ENCODE measurements around the gene RRP12. TPM values are rescaled to one million over a fixed set of nuclear protein-coding genes. Genes with fewer than 3 reads are reported as not detected.
"Not testable (repeated sequence)": the region's sequence is repeated elsewhere in the genome, so short reads cannot be mapped to it uniquely, and the experiment has no call there.

Gene RRP12
- polyA plus RNA-seq, 1 donor from 2014 or later: 9.7 TPM

DNA sequence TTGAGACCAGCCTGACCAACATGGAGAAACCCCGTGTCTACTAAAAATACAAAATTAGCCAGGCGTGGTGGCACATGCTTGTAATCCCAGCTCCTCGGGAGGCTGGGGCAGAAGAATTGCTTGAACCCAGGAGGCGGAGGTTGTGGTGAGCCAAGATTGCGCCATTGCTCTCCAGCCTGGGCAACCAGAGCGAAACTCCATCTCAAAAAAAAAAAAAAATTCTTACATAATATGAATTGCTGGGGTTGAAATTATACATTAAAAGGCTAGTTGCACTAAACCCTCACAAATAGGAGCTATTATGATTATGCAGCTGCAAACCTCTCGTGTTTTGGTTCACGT, 22.6 kb upstream of the RRP12 start:
- H3K9me2 ChIP-seq (ENCODE audit: insufficient read depth, low read length); H3K36me3 ChIP-seq (ENCODE audit: insufficient read depth, low read length); H3K4me3 ChIP-seq (ENCODE audit: low read length); H3K27me3 ChIP-seq (ENCODE audit: insufficient read depth, low read depth, low read length); H3K4me2 ChIP-seq (ENCODE audit: low read length); H3K9ac ChIP-seq (ENCODE audit: low read length); H4K20me1 ChIP-seq (ENCODE audit: insufficient read depth); H3K9me3 ChIP-seq (ENCODE audit: low read length); H3K27ac ChIP-seq (ENCODE audit: low read length); H2AFZ ChIP-seq (ENCODE audit: low read depth, low read length); H3F3A ChIP-seq (ENCODE audit: insufficient read depth, low read length, poor library complexity, severe bottlenecking): not testable (repeated sequence)
- H3K79me2 ChIP-seq (replicated peaks; ENCODE audit: insufficient read depth, low read length): peaks cover 19% of the 10 kb centered on the region

DNA sequence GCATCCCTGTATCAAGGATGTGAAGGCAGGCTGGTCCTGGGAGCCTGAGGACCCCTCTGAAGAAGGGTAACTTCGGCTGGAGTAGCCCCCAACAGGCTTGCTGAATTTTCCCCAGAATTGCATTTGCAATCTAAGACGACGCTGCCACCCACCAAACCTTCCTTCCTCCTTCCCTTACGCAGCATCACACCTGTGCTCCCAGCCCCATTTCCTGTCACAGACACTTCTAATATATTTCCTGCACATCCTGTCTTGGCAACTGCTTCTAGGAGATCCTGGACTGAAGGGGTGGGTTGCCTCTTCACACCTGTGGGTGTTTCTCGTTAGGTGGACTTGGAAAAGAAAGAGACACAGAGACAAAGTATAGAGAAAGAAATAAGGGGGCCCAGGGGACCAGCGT, 15.4 kb upstream of the RRP12 start:
- Histone ChIP-seq H3K79me2 (replicated peaks; ENCODE audit: insufficient read depth, low read length) (no peaks in the 10 kb centered on the region), H3K36me3 (ENCODE audit: insufficient read depth, low read length) (no peaks in the 10 kb centered on the region), H3K27ac (ENCODE audit: low read length) (no peak overlapping the region), H3K9me2 (ENCODE audit: insufficient read depth, low read length) (no peaks in the 10 kb centered on the region), H3K9me3 (ENCODE audit: low read length) (no peaks in the 10 kb centered on the region), H3K4me2 (ENCODE audit: low read length) (no peak overlapping the region), H3K9ac (ENCODE audit: low read length) (no peak overlapping the region), H3K27me3 (ENCODE audit: insufficient read depth, low read depth, low read length) (no peaks in the 10 kb centered on the region), H4K20me1 (ENCODE audit: insufficient read depth) (no peaks in the 10 kb centered on the region), H3F3A (ENCODE audit: insufficient read depth, low read length, poor library complexity, severe bottlenecking) (no peaks in the 10 kb centered on the region), H3K4me3 (ENCODE audit: low read length) (no peak overlapping the region), H2AFZ (ENCODE audit: low read depth, low read length) (no peak overlapping the region)
- no peak for TF ChIP-seq SMC3 (conservative IDR thresholded peaks at IDR 0.05; ENCODE audit: poor library complexity)
- TF ChIP-seq EP300 (conservative IDR thresholded peaks at IDR 0.05; ENCODE audit: poor library complexity, severe bottlenecking): no peak
- TF ChIP-seq, protein P1, sequence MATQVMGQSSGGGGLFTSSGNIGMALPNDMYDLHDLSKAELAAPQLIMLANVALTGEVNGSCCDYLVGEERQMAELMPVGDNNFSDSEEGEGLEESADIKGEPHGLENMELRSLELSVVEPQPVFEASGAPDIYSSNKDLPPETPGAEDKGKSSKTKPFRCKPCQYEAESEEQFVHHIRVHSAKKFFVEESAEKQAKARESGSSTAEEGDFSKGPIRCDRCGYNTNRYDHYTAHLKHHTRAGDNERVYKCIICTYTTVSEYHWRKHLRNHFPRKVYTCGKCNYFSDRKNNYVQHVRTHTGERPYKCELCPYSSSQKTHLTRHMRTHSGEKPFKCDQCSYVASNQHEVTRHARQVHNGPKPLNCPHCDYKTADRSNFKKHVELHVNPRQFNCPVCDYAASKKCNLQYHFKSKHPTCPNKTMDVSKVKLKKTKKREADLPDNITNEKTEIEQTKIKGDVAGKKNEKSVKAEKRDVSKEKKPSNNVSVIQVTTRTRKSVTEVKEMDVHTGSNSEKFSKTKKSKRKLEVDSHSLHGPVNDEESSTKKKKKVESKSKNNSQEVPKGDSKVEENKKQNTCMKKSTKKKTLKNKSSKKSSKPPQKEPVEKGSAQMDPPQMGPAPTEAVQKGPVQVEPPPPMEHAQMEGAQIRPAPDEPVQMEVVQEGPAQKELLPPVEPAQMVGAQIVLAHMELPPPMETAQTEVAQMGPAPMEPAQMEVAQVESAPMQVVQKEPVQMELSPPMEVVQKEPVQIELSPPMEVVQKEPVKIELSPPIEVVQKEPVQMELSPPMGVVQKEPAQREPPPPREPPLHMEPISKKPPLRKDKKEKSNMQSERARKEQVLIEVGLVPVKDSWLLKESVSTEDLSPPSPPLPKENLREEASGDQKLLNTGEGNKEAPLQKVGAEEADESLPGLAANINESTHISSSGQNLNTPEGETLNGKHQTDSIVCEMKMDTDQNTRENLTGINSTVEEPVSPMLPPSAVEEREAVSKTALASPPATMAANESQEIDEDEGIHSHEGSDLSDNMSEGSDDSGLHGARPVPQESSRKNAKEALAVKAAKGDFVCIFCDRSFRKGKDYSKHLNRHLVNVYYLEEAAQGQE (IDR thresholded peaks at IDR 0.05; ENCODE audit: borderline replicate concordance): no peak
- no peak for TF ChIP-seq EZH2 (IDR thresholded peaks at IDR 0.05; ENCODE audit: borderline replicate concordance, insufficient read depth, low read length, poor library complexity, severe bottlenecking)
- no peak for TF ChIP-seq MXI1 (conservative IDR thresholded peaks at IDR 0.05; ENCODE audit: poor library complexity, severe bottlenecking)
- TF ChIP-seq POLR2AphosphoS5 (IDR thresholded peaks at IDR 0.05): no peak
- TF ChIP-seq RAD21 (conservative IDR thresholded peaks at IDR 0.05): no peak
- TF ChIP-seq, protein P2, sequence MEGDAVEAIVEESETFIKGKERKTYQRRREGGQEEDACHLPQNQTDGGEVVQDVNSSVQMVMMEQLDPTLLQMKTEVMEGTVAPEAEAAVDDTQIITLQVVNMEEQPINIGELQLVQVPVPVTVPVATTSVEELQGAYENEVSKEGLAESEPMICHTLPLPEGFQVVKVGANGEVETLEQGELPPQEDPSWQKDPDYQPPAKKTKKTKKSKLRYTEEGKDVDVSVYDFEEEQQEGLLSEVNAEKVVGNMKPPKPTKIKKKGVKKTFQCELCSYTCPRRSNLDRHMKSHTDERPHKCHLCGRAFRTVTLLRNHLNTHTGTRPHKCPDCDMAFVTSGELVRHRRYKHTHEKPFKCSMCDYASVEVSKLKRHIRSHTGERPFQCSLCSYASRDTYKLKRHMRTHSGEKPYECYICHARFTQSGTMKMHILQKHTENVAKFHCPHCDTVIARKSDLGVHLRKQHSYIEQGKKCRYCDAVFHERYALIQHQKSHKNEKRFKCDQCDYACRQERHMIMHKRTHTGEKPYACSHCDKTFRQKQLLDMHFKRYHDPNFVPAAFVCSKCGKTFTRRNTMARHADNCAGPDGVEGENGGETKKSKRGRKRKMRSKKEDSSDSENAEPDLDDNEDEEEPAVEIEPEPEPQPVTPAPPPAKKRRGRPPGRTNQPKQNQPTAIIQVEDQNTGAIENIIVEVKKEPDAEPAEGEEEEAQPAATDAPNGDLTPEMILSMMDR (IDR thresholded peaks at IDR 0.05; ENCODE audit: poor library complexity, severe bottlenecking): no peak

DNA sequence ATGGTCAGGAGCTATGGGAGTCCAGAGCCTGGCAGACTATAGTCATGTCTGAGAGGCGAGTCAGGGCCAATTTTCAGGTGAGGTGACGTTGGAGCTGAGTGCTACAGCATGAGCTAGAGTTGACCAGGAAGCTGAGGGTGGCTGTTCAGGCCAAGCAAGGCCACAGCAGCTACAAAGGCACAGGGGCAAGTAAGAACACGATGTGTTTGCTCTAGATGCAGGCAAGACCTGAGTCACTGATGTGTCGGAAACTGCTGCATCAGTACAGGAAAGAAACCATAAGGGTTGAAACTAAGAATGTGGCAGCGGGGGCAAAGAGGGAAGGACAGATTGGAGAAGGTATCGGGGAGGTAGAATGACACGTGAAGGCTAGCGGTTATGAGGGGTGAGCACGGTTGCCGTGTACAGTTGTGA, 11.8 kb upstream of the RRP12 start:
- no peak overlapping the region for H3K4me2 ChIP-seq (ENCODE audit: low read length)
- H3K9me2 ChIP-seq (ENCODE audit: insufficient read depth, low read length): no peaks in the 10 kb centered on the region
- no peak overlapping the region for H2AFZ ChIP-seq (ENCODE audit: low read depth, low read length)
- no peaks in the 10 kb centered on the region for H3K9me3 ChIP-seq (ENCODE audit: low read length)
- no peaks in the 10 kb centered on the region for H3F3A ChIP-seq (ENCODE audit: insufficient read depth, low read length, poor library complexity, severe bottlenecking)
- TF ChIP-seq RAD21 (conservative IDR thresholded peaks at IDR 0.05): no peak
- no peak for TF ChIP-seq POLR2AphosphoS5 (IDR thresholded peaks at IDR 0.05)
- TF ChIP-seq, protein P1 (IDR thresholded peaks at IDR 0.05; ENCODE audit: borderline replicate concordance): no peak
- no peak for TF ChIP-seq EP300 (conservative IDR thresholded peaks at IDR 0.05; ENCODE audit: poor library complexity, severe bottlenecking)
- no peak for TF ChIP-seq MXI1 (conservative IDR thresholded peaks at IDR 0.05; ENCODE audit: poor library complexity, severe bottlenecking)
- TF ChIP-seq, protein P2 (IDR thresholded peaks at IDR 0.05; ENCODE audit: poor library complexity, severe bottlenecking): no peak
- no peak for TF ChIP-seq TAF1 (IDR thresholded peaks at IDR 0.05; ENCODE audit: low read depth)
- no peak for TF ChIP-seq SMC3 (conservative IDR thresholded peaks at IDR 0.05; ENCODE audit: poor library complexity)
- TF ChIP-seq EZH2 (IDR thresholded peaks at IDR 0.05; ENCODE audit: borderline replicate concordance, insufficient read depth, low read length, poor library complexity, severe bottlenecking): no peak
- no peak overlapping the region for H3K4me3 ChIP-seq (ENCODE audit: low read length)
- H3K27me3 ChIP-seq (ENCODE audit: insufficient read depth, low read depth, low read length): no peaks in the 10 kb centered on the region
- no peak overlapping the region for H3K9ac ChIP-seq (ENCODE audit: low read length)
- no peaks in the 10 kb centered on the region for H3K79me2 ChIP-seq (replicated peaks; ENCODE audit: insufficient read depth, low read length)
- no peak overlapping the region for H3K27ac ChIP-seq (ENCODE audit: low read length)
- H3K36me3 ChIP-seq (ENCODE audit: insufficient read depth, low read length): no peaks in the 10 kb centered on the region
- H4K20me1 ChIP-seq (ENCODE audit: insufficient read depth): no peaks in the 10 kb centered on the region

All from neural cell (in vitro differentiated cells).